ENCODE measurements around the gene ADORA1. TPM values are rescaled to one million over a fixed set of nuclear protein-coding genes. Genes with fewer than 3 reads are reported as not detected.

Gene ADORA1
- polyA plus RNA-seq, 1 experiment = 2.4 TPM

- POLR2A ChIA-PET = no interaction called here
- TF ChIP-seq CTCF (IDR thresholded peaks at IDR 0.05; ENCODE audit: insufficient read depth, low read depth, low read length) = no peak
- CTCF ChIA-PET = interaction anchor here (1.3 to 14.0 kb wide), 7 partner anchors 14 to 157 kb away, joined by 3 to 282 read pairs (median 32); partner anchors contain the start of gene MYBPH
- no peak overlapping the region for H3K4me3 ChIP-seq (ENCODE audit: low read depth, low read length)
- no peak for DNase-seq (ENCODE audit: low read depth)
- peaks cover 37% of the 10 kb centered on the region for H3K27me3 ChIP-seq (ENCODE audit: control insufficient read depth, insufficient read depth, low read length)
- no peaks in the 10 kb centered on the region for H3K36me3 ChIP-seq (ENCODE audit: control insufficient read depth, insufficient read depth, low read length)
Observed at GRCh38 chr1:203116091-203116820, 11.3 kb upstream of the ADORA1 start.

- POLR2A ChIA-PET = interaction anchor here (1.1 kb wide), 1 partner anchor 9 kb away, joined by 12 read pairs; no protein-coding TSS in a partner anchor
- DNase-seq (ENCODE audit: low read depth) = no peak
- Histone ChIP-seq H3K4me3 (ENCODE audit: low read depth, low read length) (no peak overlapping the region), H3K36me3 (ENCODE audit: control insufficient read depth, insufficient read depth, low read length) (no peaks in the 10 kb centered on the region), H3K27me3 (ENCODE audit: control insufficient read depth, insufficient read depth, low read length) (peaks cover 38% of the 10 kb centered on the region)
- peak; percentile 88 for TF ChIP-seq CTCF (IDR thresholded peaks at IDR 0.05; ENCODE audit: insufficient read depth, low read depth, low read length)
- CTCF ChIA-PET = interaction anchor here (0.7 to 14.0 kb wide), 41 partner anchors 10 to 251 kb away, joined by 3 to 282 read pairs (median 5); partner anchors contain the start of genes ADORA1, MYBPH and PPFIA4
Observed at GRCh38 chr1:203117611-203118575, 9.6 kb upstream of the ADORA1 start.

GRCh38 chr1:203120325-203121153 is 7.0 kb upstream of the ADORA1 start:
- no peaks in the 10 kb centered on the region for H3K36me3 ChIP-seq (ENCODE audit: control insufficient read depth, insufficient read depth, low read length)
- no peak for DNase-seq (ENCODE audit: low read depth)
- H3K27me3 ChIP-seq (ENCODE audit: control insufficient read depth, insufficient read depth, low read length) = peaks cover 37% of the 10 kb centered on the region
- ChIA-PET POLR2A (no interaction called here), CTCF (interaction anchor here (0.6 to 14.0 kb wide), 9 partner anchors 9 to 152 kb away, joined by 3 to 282 read pairs (median 3); partner anchors contain the start of gene MYBPH)
- no peak for TF ChIP-seq CTCF (IDR thresholded peaks at IDR 0.05; ENCODE audit: insufficient read depth, low read depth, low read length)
- no peak overlapping the region for H3K4me3 ChIP-seq (ENCODE audit: low read depth, low read length)

GRCh38 chr1:203121186-203122015 is 6.1 kb upstream of the ADORA1 start:
- no peak for TF ChIP-seq CTCF (IDR thresholded peaks at IDR 0.05; ENCODE audit: insufficient read depth, low read depth, low read length)
- CTCF ChIA-PET = interaction anchor here (0.6 to 14.0 kb wide), 8 partner anchors 8 to 542 kb away, joined by 3 to 282 read pairs (median 4); partner anchors contain the start of gene MYBPH
- Histone ChIP-seq H3K27me3 (ENCODE audit: control insufficient read depth, insufficient read depth, low read length) (peaks cover 31% of the 10 kb centered on the region), H3K4me3 (ENCODE audit: low read depth, low read length) (no peak overlapping the region), H3K36me3 (ENCODE audit: control insufficient read depth, insufficient read depth, low read length) (no peaks in the 10 kb centered on the region)
- no peak for DNase-seq (ENCODE audit: low read depth)
- POLR2A ChIA-PET = no interaction called here
